ENCODE data around the gene AATK. TPM values are rescaled to one million over a fixed set of nuclear protein-coding genes. Genes with fewer than 3 reads are reported as not detected.
"Not testable (repeated sequence)": the region's sequence is repeated elsewhere in the genome, so short reads cannot be mapped to it uniquely, and the experiment has no call there.

AATK gene
- total RNA-seq, 1 experiment from 2014 or later: 24.2 TPM

DNA sequence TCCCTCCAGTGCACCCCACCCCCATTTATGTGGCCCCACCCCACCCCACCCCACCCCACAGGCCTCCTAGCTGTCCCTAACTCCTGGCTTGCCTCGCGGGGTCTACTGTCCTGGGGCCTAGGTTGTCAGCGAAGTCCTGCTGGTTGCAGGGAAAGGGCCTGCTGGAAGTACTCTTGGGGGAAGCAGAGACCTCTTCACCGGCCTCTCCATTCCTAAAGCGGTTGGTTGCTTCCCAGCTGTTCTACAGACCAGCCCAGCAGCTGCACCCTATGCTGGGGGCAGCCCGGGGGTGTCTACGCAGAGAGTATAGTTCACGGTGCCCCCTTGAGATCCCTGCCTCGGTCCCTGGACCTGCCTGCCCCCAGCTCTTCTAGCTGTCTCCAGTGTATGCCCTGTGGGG, 74.9 kb downstream of the AATK start:
- H3K27ac ChIP-seq: no peak overlapping the region
- no peaks in the 10 kb centered on the region for H3K27me3 ChIP-seq
- no peaks in the 10 kb centered on the region; the same call in 1 of the 2 replicates for H3K36me3 ChIP-seq
- H3K4me1 ChIP-seq: peaks cover 35% of the 10 kb centered on the region
- no peaks in the 10 kb centered on the region for H3K9me3 ChIP-seq (replicated peaks)
- DNase-seq: peak; percentile 61 to 65
- H3K4me3 ChIP-seq: no peak overlapping the region

GRCh38 chr17:81090361-81091136, 75.5 kb downstream of the AATK start:
- H3K27ac ChIP-seq: peak overlapping the region; percentile 20; the same call in 1 of the 2 replicates
- peak; percentile 97 for DNase-seq

GRCh38 chr17:81086789-81087551, 79.1 kb downstream of the AATK start:
- H3K4me1 ChIP-seq: peaks cover 16% of the 10 kb centered on the region

More at GRCh38 chr17:81090361-81091136, 75.5 kb downstream of the AATK start:
- no peak overlapping the region for H3K4me3 ChIP-seq
- H3K36me3 ChIP-seq: no peaks in the 10 kb centered on the region; the same call in 1 of the 2 replicates
- peaks cover 29% of the 10 kb centered on the region for H3K4me1 ChIP-seq
- H3K27me3 ChIP-seq: no peaks in the 10 kb centered on the region
- no peaks in the 10 kb centered on the region for H3K9me3 ChIP-seq (replicated peaks)

DNA sequence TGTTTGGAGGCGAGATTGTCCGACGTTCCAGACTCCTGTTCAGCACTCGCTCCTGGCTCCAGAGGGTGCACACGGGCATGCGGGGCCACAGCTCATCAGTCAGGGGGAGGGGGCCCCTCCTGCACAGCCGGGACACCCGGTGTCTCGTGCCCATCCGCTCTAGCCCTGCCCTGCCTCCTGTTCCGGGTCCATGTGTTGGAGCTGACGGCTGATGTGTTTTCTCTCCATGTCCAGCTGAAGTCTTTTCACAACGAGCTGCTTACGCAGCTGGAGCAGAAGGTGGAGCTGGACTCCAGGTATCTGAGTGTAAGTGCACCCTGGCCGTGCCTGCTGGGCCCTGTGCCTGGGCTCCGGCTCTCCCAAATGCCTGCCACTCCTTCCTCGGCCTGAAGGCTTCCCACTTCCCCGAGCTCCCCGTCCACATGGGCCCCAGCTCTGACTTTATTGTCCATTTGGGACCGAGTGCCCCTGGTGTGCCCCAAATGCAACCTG, 80.6 kb downstream of the AATK start:
- peaks cover 9% of the 10 kb centered on the region for H3K4me1 ChIP-seq
- H3K27ac ChIP-seq: no peak overlapping the region
- H3K27me3 ChIP-seq: no peaks in the 10 kb centered on the region
- DNase-seq: no peak
- no peaks in the 10 kb centered on the region for H3K9me3 ChIP-seq (replicated peaks)
- H3K36me3 ChIP-seq: no peaks in the 10 kb centered on the region; the same call in 1 of the 2 replicates
- H3K4me3 ChIP-seq: no peak overlapping the region

More at GRCh38 chr17:81086789-81087551, 79.1 kb downstream of the AATK start:
- H3K36me3 ChIP-seq: no peaks in the 10 kb centered on the region; the same call in 1 of the 2 replicates
- no peak overlapping the region for H3K4me3 ChIP-seq
- H3K27me3 ChIP-seq: no peaks in the 10 kb centered on the region
- no peaks in the 10 kb centered on the region for H3K9me3 ChIP-seq (replicated peaks)
- no peak for DNase-seq
- no peak overlapping the region for H3K27ac ChIP-seq

- no peaks in the 10 kb centered on the region; the same call in 1 of the 2 replicates for H3K36me3 ChIP-seq
- H3K4me3 ChIP-seq: no peak overlapping the region
- no peaks in the 10 kb centered on the region for H3K9me3 ChIP-seq (replicated peaks)
- peaks cover 3% of the 10 kb centered on the region for H3K4me1 ChIP-seq
- H3K27ac ChIP-seq: no peak overlapping the region
- H3K27me3 ChIP-seq: no peaks in the 10 kb centered on the region
- no peak for DNase-seq
Observed at GRCh38 chr17:81084680-81085419, 81.2 kb downstream of the AATK start.

DNA sequence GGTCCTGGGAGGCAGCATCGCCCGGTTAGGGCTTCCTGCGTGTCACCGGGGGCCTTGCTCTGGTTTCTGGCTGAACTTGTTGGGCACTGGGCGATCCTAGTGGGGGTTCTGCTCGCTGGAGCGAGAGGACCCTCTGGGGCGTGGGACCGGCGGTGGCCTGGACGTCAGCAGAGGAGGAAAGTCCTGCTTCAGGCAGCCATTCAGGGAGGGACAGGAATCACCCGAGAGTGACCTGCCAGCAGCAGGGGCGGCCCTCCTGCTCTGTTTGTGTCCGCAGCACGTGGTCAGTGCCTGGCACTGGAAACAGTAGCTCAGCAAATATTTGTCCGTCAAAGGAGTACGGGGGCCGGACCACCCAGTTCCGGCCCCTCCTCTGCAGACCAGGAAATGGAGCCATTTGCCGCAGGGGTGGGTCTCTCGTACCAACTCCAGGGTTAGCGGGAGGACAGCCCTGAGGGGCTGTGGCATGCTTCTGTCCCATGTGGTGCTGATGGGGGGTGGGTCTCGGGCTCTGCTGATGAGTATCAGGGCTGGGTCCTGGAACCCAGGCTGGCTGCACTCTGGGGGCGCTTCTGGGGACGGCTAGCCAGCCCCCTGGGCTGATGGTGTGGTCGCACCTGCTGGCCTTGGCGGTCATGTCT, 82.8 kb downstream of the AATK start:
- no peaks in the 10 kb centered on the region for H3K27me3 ChIP-seq
- H3K9me3 ChIP-seq (replicated peaks): no peaks in the 10 kb centered on the region
- H3K27ac ChIP-seq: no peak overlapping the region
- H3K4me1 ChIP-seq: no peaks in the 10 kb centered on the region
- no peak overlapping the region for H3K4me3 ChIP-seq
- no peaks in the 10 kb centered on the region; the same call in 1 of the 2 replicates for H3K36me3 ChIP-seq
- DNase-seq: no peak

- no peak overlapping the region for H3K27ac ChIP-seq
- no peak overlapping the region for H3K4me3 ChIP-seq
- no peaks in the 10 kb centered on the region for H3K4me1 ChIP-seq
- H3K36me3 ChIP-seq: no peaks in the 10 kb centered on the region; the same call in 1 of the 2 replicates
- no peaks in the 10 kb centered on the region for H3K27me3 ChIP-seq
- H3K9me3 ChIP-seq (replicated peaks): no peaks in the 10 kb centered on the region
- DNase-seq: no peak
Observed at GRCh38 chr17:81082177-81083073, 83.6 kb downstream of the AATK start.

GRCh38 chr17:81081222-81082176, 84.5 kb downstream of the AATK start:
- no peaks in the 10 kb centered on the region; the same call in 1 of the 2 replicates for H3K36me3 ChIP-seq
- no peak for DNase-seq
- no peaks in the 10 kb centered on the region for H3K4me1 ChIP-seq
- H3K27me3 ChIP-seq: no peaks in the 10 kb centered on the region
- H3K9me3 ChIP-seq (replicated peaks): no peaks in the 10 kb centered on the region
- no peak overlapping the region for H3K27ac ChIP-seq
- H3K4me3 ChIP-seq: no peak overlapping the region

DNA sequence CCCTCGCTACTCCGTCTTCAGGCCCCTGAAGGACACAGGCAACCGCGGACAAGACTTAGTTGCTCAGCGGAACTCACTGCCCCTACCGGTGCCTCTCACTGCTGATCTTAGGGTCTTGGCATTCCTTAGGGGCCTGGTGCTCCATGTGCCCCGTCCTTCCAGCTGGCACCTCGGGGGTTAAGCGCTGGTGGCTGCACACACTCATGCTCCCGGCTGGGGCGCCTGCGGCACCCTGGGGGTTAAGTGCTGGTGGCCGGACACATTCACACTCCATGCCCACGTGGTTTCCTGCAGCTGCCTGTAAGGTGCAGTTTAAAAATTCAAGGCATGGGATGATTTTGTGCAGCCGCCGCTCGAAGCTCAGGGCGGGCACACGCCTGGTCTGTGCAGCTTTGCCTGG, 86.0 kb downstream of the AATK start:
- Histone ChIP-seq H3K36me3 (no peaks in the 10 kb centered on the region), H3K9me3 (replicated peaks) (no peaks in the 10 kb centered on the region), H3K27me3 (no peaks in the 10 kb centered on the region), H3K4me1 (no peaks in the 10 kb centered on the region; the same call in 1 of the 2 replicates), H3K4me3 (no peak overlapping the region), H3K27ac (no peak overlapping the region)
- no peak for DNase-seq

DNA sequence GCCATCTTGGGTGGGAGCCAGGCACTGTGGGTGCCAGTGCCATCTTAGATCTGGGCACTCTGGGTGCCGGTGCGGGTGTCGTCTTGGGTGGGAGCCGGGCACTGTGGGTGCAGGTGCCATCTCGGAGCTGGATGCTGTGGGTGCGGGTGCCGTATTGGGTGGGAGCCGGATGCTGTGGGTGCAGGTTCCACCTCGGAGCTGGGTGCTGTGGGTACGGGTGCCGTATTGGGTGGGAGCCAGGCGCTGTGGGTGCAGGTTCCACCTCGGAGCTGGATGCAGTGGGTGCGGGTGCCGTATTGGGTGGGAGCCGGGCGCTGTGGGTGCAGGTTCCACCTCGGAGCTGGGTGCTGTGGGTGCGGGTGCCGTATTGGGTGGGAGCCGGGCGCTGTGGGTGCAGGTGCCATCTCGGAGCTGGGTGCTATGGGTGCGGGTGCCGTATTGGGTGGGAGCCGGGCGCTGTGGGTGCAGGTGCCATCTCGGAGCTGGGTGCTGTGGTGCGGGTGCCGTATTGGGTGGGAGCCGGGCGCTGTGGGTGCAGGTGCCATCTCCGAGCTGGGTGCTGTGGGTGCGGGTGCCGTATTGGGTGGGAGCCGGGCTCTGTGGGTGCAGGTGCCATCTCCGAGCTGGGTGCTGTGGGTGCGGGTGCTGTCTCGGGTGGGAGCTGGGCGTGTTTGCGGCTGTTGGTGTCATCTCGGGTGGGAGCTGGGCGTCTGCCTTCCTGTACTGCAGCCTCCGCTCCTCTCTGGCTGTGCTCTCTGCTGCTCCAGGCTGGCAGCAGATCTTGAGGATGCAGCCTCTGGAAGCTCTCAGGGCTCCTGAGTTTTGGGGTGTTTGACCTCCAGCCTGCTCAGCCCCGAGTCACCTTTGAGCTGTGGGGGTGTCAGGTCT, 87.8 kb downstream of the AATK start:
- H3K27me3 ChIP-seq; H3K9me3 ChIP-seq (replicated peaks); H3K4me3 ChIP-seq; DNase-seq; H3K36me3 ChIP-seq; H3K4me1 ChIP-seq; H3K27ac ChIP-seq: not testable (repeated sequence)

GRCh38 chr17:81076141-81076679, 89.8 kb downstream of the AATK start:
- Histone ChIP-seq H3K4me3 (no peak overlapping the region), H3K36me3 (no peaks in the 10 kb centered on the region), H3K4me1 (peaks cover 3% of the 10 kb centered on the region; the same call in 1 of the 2 replicates), H3K27ac (no peak overlapping the region), H3K27me3 (no peaks in the 10 kb centered on the region), H3K9me3 (replicated peaks) (no peaks in the 10 kb centered on the region)
- DNase-seq: no peak
